HEK293 (cell line): ENCODE measurements around the gene IQCE.

Experiments used
- TCF7L2 ChIP-seq: IDR thresholded peaks from 2 replicates; pipeline ENCODE4 v1.6.1; 2011; ENCODE audit warnings: low read depth, mild to moderate bottlenecking, inconsistent platforms, low read length, moderate library complexity, borderline replicate concordance
- ZFHX2 ChIP-seq: fragments of 450-650 bp; formaldehyde crosslinking; conservative IDR thresholded peaks from 2 replicates; pipeline ENCODE4 v1.5.1; 2016; ENCODE audit warnings: missing biosample characterization, missing genetic modification characterization
- ZNF121 ChIP-seq: fragments of 450-650 bp; formaldehyde crosslinking; IDR thresholded peaks from 2 replicates; pipeline ENCODE4 v1.5.1; 2016; ENCODE audit warnings: missing biosample characterization, missing genetic modification characterization
- ZNF274 ChIP-seq, 2 experiments: fragments of 200-500 bp in 1 of 2; fragments of 450-650 bp in 1 of 2; sonication (Bioruptor generic) in 1 of 2; formaldehyde crosslinking in 1 of 2; IDR thresholded peaks; 2 replicates each; pipeline versions ENCODE4 v1.5.1 to v1.6.1; 2014 to 2016; ENCODE audit warnings: borderline replicate concordance in 1 of 2, inconsistent platforms in 1 of 2, low read length in 1 of 2, missing biosample characterization in 1 of 2, missing genetic modification characterization in 1 of 2
- ZNF830 ChIP-seq: fragments of 450-650 bp; IDR thresholded peaks from 2 replicates; pipeline ENCODE4 v1.5.0; 2018; ENCODE audit warnings: missing biosample characterization, missing genetic modification characterization, low read depth, mild to moderate bottlenecking, moderate library complexity
- TF ChIP-seq, protein P1 (sequence below): fragments of 450-650 bp; formaldehyde crosslinking; IDR thresholded peaks from 2 replicates; pipeline ENCODE4 v1.5.1; 2016; ENCODE audit warnings: missing biosample characterization, missing genetic modification characterization

DNA sequence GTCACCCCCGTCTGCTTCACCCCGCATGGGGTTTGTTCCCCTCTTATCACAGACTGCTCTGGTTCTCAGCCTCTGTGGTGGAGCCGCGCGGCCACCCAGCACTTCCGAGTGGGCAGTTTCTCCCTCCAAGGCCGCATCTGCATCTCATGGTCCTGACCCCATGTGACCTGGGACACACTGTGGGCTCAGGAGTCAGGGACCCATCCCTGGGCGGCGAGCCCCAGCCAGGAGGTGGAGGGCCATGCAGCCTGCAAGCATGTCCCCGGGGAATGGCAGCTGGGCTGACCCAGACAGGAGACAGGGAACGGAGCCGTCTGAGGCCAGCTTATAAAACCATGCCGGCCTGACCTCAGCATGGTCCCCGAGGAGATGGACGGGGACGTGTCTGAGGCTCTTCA, 47.8 kb downstream of the IQCE start:
- no peak for TF ChIP-seq ZNF274 (IDR thresholded peaks at IDR 0.05; ENCODE audit: low read length)
- TF ChIP-seq ZNF274 (tag by site-specific recombination; IDR thresholded peaks at IDR 0.05; ENCODE audit: borderline replicate concordance) = no peak
- TF ChIP-seq TCF7L2 = no peak
- TF ChIP-seq, protein P1, sequence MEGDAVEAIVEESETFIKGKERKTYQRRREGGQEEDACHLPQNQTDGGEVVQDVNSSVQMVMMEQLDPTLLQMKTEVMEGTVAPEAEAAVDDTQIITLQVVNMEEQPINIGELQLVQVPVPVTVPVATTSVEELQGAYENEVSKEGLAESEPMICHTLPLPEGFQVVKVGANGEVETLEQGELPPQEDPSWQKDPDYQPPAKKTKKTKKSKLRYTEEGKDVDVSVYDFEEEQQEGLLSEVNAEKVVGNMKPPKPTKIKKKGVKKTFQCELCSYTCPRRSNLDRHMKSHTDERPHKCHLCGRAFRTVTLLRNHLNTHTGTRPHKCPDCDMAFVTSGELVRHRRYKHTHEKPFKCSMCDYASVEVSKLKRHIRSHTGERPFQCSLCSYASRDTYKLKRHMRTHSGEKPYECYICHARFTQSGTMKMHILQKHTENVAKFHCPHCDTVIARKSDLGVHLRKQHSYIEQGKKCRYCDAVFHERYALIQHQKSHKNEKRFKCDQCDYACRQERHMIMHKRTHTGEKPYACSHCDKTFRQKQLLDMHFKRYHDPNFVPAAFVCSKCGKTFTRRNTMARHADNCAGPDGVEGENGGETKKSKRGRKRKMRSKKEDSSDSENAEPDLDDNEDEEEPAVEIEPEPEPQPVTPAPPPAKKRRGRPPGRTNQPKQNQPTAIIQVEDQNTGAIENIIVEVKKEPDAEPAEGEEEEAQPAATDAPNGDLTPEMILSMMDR = no peak
- TF ChIP-seq ZNF830 (tag by site-specific recombination) = no peak
- TF ChIP-seq ZNF121 = no peak
- no peak for TF ChIP-seq ZFHX2 (tag by site-specific recombination)
